C4-2B (cell line): ENCODE results near the gene HECW1.

ENCODE experiments used
- H3K27ac ChIP-seq: fragments of 450-650 bp; 2 replicates; pipeline ENCODE4 v1.5.1; 2017
- CTCF ChIP-seq: fragments of 450-650 bp; conservative IDR thresholded peaks from 2 replicates; pipeline ENCODE4 v1.5.1; 2017; ENCODE audit warnings: mild to moderate bottlenecking
- ZFX ChIP-seq: fragments of 450-650 bp; IDR thresholded peaks from 2 replicates; pipeline ENCODE4 v1.6.1; 2017

Gene HECW1

GRCh38 chr7:43535810-43536585 lies 423.6 kb downstream of the HECW1 start:
- H3K27ac ChIP-seq, result no peak overlapping the region
- TF ChIP-seq ZFX, result no peak
- no peak for TF ChIP-seq CTCF

DNA sequence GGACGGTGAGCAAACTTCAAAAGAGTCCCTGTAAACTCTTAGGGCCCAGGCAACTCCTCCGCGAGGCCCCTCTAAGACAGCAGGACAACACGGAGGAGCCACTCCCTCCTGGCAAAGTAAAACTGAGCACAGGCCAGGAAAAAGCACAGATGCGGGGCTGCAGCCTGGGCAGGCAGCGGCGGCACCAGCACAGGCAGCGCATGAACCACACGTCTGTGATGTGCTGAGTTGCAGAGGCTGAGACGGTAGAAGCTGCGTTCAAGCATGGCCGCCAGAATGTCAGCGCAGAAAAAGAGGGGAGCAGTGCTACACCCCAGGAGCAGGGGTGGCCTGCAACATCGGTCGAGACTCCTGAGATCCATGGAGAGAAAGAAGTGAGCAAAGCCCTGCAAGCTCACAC lies 424.3 kb downstream of the HECW1 start:
- TF ChIP-seq CTCF (no peak), ZFX (no peak)

GRCh38 chr7:43537765-43538403 lies 425.4 kb downstream of the HECW1 start:
- H3K27ac ChIP-seq, result no peak overlapping the region
- TF ChIP-seq CTCF (no peak), ZFX (no peak)

More for the DNA sequence above, 424.3 kb downstream of the HECW1 start:
- H3K27ac ChIP-seq, result no peak overlapping the region

- no peak overlapping the region for H3K27ac ChIP-seq
- TF ChIP-seq ZFX (no peak), CTCF (no peak)
Measured at GRCh38 chr7:43538404-43538771, 425.9 kb downstream of the HECW1 start.

DNA sequence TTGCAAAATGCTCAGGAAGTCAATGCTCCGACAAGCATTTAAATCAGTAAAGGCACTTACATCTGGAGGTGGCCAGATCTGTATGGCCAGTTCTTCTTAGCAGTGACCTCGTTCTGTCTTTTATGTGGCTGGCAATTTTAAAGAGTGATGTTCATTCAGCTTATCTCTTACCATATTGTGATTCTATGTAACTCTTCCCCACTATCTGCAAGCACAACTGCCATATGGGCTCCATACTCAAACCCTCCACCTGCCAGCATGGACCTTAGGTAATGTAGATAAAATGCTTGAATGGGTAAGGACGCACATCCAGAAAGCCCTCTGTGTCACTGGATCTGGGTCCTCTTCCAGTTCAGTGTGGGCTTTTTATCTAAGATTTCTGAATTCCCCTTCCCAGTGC lies 428.0 kb downstream of the HECW1 start:
- TF ChIP-seq ZFX, result no peak
- no peak for TF ChIP-seq CTCF
- no peak overlapping the region for H3K27ac ChIP-seq

DNA sequence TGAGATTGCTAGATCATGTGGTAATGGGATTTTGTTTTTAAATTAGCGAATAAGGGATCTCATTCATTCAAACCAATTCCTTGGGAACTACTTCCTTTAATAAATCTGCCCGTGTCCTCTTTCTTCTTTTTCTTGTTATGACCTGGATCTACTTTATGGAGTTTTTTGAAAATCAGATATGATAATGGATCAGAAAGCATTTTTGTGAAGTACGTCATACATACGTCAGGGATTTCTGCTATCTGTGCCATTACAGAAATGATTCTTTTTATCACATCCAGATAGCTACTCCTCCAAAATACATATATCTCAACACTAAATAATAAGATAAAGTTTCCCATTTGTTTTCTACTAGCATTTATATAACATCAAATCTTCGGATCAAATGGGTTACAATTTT lies 430.3 kb downstream of the HECW1 start:
- no peak overlapping the region for H3K27ac ChIP-seq
- TF ChIP-seq CTCF (no peak), ZFX (no peak)

DNA sequence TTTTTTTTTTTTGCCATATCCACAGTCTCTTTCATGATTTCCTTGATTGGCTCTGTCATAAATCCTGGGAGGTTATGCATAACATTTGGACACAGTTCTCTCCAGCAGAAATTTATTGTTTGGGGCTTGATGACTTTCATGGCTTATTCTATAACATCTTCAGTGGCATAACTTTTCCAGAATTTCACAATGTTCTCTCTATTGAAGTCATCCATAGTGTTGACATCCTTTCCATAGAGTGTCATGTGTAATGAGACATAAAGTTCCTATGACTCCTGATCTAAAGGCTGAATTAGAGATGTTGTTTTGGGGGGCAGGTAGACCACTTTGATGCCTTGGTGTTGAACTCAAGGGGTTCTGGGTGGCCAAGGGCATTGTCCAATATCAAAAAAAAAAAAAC lies 433.8 kb downstream of the HECW1 start:
- no peak for TF ChIP-seq ZFX
- no peak for TF ChIP-seq CTCF
- H3K27ac ChIP-seq, result no peak overlapping the region
